GM12878 (cell line): ENCODE results near the gene ZBTB32. TPM values are rescaled to one million over a fixed set of nuclear protein-coding genes. Genes with fewer than 3 reads are reported as not detected.
A peak's percentile ranks its signal among the peaks of the same experiment; 100 is the strongest.

Source experiments
- CBFB ChIP-seq: IDR thresholded peaks from 2 replicates; pipeline ENCODE4 v1.6.1; 2016; ENCODE audit warnings: antibody characterized with exemption, low read depth
- EZH2 ChIP-seq: IDR thresholded peaks from 2 replicates; pipeline ENCODE4 v1.6.1; 2012; ENCODE audit warnings: low read depth, mild to moderate bottlenecking, control low read depth, inconsistent platforms, low read length, borderline replicate concordance; ENCODE audit not compliant: control insufficient read depth
- HDAC2 ChIP-seq: fragments of 200-600 bp; sonication (generic); IDR thresholded peaks from 2 replicates; pipeline ENCODE4 v1.6.1; 2017
- RAD51 ChIP-seq: fragments of 450-650 bp; IDR thresholded peaks from 2 replicates; pipeline ENCODE4 v1.6.1; 2016; ENCODE audit warnings: moderate library complexity, mild to moderate bottlenecking, inconsistent platforms
- SMC3 ChIP-seq: IDR thresholded peaks from 2 replicates; pipeline ENCODE4 v1.6.1; 2011; ENCODE audit warnings: low read length, improper control_type of control experiment, borderline replicate concordance
- SREBF2 ChIP-seq: IDR thresholded peaks from 2 replicates; pipeline ENCODE4 v1.6.1; 2012; ENCODE audit warnings: mild to moderate bottlenecking, low read length
- ZNF384 ChIP-seq: IDR thresholded peaks from 2 replicates; pipeline ENCODE4 v1.6.1; 2012; ENCODE audit warnings: low read depth, mild to moderate bottlenecking, low read length, improper control_type of control experiment, borderline replicate concordance
- ZSCAN29 ChIP-seq: fragments of 450-650 bp; IDR thresholded peaks from 2 replicates; pipeline ENCODE4 v1.6.1; 2017; ENCODE audit warnings: mild to moderate bottlenecking, moderate library complexity
- polyA plus RNA-seq, 11 experiments: library from polyadenylated mRNA; depleted of rRNA in 4 of 11; unstranded in 6 of 11; stranded (reverse) in 5 of 11; fragments of >200 nt; fragmentation: Nextera tagmentation in 4 of 11; fragmentation: Illumina TruSeq in 1 of 11; extraction: Ambion mirVana in 4 of 11; extraction: Trizol in 1 of 11; gene quantifications; 1 replicate in 1 of 11; 2 replicates in 10 of 11; pipeline versions ENCODE4 v1.2.1 to v1.2.3, GENCODE V29; 2011 to 2016; ENCODE audit warnings: inconsistent platforms in 2 of 11, missing spikeins in 2 of 11, low read depth in 1 of 11
- total RNA-seq, 4 experiments: library from RNA; depleted of rRNA in 3 of 4; stranded (reverse); fragments of >200 nt in 3 of 4; fragmentation: Illumina TruSeq in 1 of 4; extraction: Trizol in 1 of 4; gene quantifications; 2 replicates each; pipeline versions ENCODE4 v1.2.1 to v1.2.3, GENCODE V29; 2013 to 2021
- TF ChIP-seq, protein P1 (sequence below): fragments of 450-650 bp; IDR thresholded peaks from 2 replicates; pipeline ENCODE4 v1.6.1; 2017; ENCODE audit warnings: mild to moderate bottlenecking, moderate library complexity
- TF ChIP-seq, protein P2 (sequence below): fragments of 450-650 bp; IDR thresholded peaks from 2 replicates; pipeline ENCODE4 v1.6.1; 2014; ENCODE audit warnings: mild to moderate bottlenecking
- TF ChIP-seq, protein P3 (sequence below): fragments of 450-650 bp; IDR thresholded peaks from 2 replicates; pipeline ENCODE4 v1.6.1; 2017; ENCODE audit warnings: antibody characterized with exemption, mild to moderate bottlenecking, moderate library complexity
- TF ChIP-seq, protein P4 (sequence below): IDR thresholded peaks from 2 replicates; pipeline ENCODE4 v1.6.1; 2011; ENCODE audit warnings: low read depth, mild to moderate bottlenecking, low read length, moderate library complexity, borderline replicate concordance; ENCODE audit errors: extremely low read depth
- TF ChIP-seq, protein P5 (sequence below): IDR thresholded peaks from 2 replicates; pipeline ENCODE4 v1.6.1; 2011; ENCODE audit warnings: low read depth, low read length, improper control_type of control experiment, borderline replicate concordance
- TF ChIP-seq, protein P6 (sequence below): IDR thresholded peaks from 2 replicates; pipeline ENCODE4 v1.6.1; 2012; ENCODE audit warnings: low read depth, low read length, improper control_type of control experiment

Gene ZBTB32
- total and polyA plus RNA-seq, 10 of the 15 experiments (the other 5 are each of a cell fraction or from before 2014, with no cell fraction given): 1.0 to 46.7 (median 16.0) TPM

DNA sequence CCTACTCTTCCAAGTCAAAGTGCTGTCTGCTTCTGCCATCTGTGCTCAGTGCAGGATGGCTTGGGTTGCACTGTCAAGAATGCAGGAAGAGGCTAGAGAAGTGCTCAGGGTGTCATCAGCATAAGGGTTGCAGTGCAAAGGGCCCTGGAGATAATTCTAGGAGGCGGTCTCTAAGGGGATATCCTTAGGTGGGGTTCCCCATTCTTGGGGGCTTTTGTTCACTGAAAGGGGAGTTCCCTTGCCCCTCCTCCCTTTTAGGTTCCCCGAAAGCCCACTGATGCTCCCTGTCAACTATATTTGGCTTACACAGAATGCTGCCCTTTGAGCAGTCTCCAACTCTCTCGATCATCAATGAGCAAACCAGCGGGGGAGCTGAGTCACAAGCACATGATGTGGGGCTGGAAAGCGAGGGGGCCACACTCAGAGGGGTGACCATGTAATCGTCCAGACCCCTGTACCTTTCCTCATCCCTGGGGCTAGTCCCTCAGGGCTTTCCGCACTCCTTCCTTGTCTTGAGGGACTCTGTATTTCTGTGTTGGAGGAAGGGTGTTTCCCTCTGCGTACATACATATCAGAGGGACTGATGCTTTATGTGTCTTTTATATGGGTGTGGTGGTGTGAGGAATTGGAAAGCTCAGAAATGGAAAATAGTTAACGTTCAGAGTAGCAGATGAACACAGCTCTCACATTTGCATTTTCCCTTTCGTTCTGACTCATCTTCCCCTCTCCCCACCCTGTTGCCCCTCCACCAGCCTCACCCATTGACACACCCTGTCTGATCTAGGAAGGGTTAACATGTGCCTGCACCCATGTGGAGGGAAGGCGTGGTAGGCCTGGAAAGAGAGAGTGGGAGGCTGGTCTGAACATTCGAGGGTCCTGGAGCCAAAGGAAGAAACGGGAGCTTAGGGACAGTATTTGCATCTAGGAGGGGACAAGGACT lies 6.7 kb downstream of the ZBTB32 start (continued):
- TF ChIP-seq HDAC2 (no peak), ZSCAN29 (no peak), RAD51 (no peak), CBFB (peak; percentile 37; the same call in 1 of the 2 replicates), SREBF2 (no peak), EZH2 (no peak), ZNF384 (no peak), SMC3 (no peak)
- TF ChIP-seq, protein P1, sequence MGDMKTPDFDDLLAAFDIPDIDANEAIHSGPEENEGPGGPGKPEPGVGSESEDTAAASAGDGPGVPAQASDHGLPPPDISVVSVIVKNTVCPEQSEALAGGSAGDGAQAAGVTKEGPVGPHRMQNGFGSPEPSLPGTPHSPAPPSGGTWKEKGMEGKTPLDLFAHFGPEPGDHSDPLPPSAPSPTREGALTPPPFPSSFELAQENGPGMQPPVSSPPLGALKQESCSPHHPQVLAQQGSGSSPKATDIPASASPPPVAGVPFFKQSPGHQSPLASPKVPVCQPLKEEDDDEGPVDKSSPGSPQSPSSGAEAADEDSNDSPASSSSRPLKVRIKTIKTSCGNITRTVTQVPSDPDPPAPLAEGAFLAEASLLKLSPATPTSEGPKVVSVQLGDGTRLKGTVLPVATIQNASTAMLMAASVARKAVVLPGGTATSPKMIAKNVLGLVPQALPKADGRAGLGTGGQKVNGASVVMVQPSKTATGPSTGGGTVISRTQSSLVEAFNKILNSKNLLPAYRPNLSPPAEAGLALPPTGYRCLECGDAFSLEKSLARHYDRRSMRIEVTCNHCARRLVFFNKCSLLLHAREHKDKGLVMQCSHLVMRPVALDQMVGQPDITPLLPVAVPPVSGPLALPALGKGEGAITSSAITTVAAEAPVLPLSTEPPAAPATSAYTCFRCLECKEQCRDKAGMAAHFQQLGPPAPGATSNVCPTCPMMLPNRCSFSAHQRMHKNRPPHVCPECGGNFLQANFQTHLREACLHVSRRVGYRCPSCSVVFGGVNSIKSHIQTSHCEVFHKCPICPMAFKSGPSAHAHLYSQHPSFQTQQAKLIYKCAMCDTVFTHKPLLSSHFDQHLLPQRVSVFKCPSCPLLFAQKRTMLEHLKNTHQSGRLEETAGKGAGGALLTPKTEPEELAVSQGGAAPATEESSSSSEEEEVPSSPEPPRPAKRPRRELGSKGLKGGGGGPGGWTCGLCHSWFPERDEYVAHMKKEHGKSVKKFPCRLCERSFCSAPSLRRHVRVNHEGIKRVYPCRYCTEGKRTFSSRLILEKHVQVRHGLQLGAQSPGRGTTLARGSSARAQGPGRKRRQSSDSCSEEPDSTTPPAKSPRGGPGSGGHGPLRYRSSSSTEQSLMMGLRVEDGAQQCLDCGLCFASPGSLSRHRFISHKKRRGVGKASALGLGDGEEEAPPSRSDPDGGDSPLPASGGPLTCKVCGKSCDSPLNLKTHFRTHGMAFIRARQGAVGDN: peak; percentile 99
- TF ChIP-seq, protein P2, sequence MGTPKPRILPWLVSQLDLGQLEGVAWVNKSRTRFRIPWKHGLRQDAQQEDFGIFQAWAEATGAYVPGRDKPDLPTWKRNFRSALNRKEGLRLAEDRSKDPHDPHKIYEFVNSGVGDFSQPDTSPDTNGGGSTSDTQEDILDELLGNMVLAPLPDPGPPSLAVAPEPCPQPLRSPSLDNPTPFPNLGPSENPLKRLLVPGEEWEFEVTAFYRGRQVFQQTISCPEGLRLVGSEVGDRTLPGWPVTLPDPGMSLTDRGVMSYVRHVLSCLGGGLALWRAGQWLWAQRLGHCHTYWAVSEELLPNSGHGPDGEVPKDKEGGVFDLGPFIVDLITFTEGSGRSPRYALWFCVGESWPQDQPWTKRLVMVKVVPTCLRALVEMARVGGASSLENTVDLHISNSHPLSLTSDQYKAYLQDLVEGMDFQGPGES: 0 out of 2 replicates have a peak, but pooled peaks have one; percentile 3
- TF ChIP-seq, protein P3, sequence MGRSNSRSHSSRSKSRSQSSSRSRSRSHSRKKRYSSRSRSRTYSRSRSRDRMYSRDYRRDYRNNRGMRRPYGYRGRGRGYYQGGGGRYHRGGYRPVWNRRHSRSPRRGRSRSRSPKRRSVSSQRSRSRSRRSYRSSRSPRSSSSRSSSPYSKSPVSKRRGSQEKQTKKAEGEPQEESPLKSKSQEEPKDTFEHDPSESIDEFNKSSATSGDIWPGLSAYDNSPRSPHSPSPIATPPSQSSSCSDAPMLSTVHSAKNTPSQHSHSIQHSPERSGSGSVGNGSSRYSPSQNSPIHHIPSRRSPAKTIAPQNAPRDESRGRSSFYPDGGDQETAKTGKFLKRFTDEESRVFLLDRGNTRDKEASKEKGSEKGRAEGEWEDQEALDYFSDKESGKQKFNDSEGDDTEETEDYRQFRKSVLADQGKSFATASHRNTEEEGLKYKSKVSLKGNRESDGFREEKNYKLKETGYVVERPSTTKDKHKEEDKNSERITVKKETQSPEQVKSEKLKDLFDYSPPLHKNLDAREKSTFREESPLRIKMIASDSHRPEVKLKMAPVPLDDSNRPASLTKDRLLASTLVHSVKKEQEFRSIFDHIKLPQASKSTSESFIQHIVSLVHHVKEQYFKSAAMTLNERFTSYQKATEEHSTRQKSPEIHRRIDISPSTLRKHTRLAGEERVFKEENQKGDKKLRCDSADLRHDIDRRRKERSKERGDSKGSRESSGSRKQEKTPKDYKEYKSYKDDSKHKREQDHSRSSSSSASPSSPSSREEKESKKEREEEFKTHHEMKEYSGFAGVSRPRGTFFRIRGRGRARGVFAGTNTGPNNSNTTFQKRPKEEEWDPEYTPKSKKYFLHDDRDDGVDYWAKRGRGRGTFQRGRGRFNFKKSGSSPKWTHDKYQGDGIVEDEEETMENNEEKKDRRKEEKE: no peak
- TF ChIP-seq, protein P4, sequence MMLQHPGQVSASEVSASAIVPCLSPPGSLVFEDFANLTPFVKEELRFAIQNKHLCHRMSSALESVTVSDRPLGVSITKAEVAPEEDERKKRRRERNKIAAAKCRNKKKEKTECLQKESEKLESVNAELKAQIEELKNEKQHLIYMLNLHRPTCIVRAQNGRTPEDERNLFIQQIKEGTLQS: no peak
- TF ChIP-seq, protein P5, sequence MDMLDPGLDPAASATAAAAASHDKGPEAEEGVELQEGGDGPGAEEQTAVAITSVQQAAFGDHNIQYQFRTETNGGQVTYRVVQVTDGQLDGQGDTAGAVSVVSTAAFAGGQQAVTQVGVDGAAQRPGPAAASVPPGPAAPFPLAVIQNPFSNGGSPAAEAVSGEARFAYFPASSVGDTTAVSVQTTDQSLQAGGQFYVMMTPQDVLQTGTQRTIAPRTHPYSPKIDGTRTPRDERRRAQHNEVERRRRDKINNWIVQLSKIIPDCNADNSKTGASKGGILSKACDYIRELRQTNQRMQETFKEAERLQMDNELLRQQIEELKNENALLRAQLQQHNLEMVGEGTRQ: no peak
- TF ChIP-seq, protein P6, sequence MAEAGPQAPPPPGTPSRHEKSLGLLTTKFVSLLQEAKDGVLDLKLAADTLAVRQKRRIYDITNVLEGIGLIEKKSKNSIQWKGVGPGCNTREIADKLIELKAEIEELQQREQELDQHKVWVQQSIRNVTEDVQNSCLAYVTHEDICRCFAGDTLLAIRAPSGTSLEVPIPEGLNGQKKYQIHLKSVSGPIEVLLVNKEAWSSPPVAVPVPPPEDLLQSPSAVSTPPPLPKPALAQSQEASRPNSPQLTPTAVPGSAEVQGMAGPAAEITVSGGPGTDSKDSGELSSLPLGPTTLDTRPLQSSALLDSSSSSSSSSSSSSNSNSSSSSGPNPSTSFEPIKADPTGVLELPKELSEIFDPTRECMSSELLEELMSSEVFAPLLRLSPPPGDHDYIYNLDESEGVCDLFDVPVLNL: no peak
